HG03064 (cell line): ENCODE results near the gene DFFB.

Experiments
- ATAC-seq: cut with Tn5 transposase; IDR thresholded peaks from one replicate; pipeline ENCODE4 v1.9.1; 2021; ENCODE audit warnings: low read depth; ENCODE audit not compliant: unreplicated experiment

DFFB gene

DNA sequence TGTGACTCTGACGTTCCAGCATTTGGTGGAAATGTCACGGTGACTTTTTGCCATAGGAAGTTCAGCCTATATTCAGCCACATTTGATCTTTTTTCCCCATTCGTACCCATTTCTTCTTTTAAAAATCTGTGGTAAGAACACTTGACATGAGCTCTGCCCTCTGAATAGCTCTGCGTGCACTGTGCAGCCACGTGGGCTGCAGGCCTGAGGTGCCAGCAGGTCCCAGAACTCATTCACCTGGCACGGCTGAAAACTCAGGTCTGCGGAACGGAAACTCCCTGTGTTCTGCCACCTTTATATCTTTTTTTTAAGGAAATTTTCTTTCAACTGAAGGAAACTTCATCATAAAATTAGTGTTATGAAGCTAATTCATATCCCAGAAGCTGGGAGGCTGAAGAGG lies 28.9 kb upstream of the DFFB start:
- no peak for ATAC-seq

DNA sequence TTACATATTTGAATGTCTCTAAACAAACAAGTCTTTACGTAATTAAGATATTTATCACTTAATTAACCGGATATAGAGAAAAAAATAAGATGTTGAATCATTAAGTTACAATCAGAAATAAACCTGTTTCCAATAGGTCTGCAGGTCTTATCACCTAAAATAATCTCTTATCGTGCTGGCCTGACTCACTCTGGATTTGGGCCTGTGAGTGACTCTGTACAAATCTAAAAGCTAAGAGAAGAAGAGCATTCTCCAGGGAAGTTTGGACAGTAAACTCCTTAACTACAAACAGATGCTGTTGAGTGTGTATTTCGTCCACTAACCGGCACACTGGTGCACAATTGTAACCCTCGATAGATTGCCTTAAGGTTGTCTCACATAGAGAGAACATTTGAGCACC lies 25.6 kb upstream of the DFFB start:
- ATAC-seq, result no peak

DNA sequence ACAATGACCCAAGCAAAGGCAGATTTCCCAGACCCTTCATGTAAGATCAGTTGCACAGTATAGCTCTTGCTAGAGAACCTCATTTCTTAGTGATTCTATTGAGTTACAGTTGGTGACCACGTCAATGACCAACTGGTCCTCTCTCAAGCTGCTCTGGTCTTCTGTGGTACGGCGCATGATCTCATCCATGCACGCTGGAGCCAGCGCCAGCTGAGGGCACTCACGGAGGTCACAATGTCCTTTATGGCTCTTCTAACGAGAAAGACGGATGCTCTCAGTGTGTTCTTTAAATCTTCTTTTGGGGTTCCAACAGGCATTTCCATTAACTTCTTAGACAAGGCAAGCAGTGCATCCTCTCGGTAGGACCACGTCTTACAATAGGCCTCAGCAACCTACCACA lies 22.6 kb upstream of the DFFB start:
- no peak for ATAC-seq

DNA sequence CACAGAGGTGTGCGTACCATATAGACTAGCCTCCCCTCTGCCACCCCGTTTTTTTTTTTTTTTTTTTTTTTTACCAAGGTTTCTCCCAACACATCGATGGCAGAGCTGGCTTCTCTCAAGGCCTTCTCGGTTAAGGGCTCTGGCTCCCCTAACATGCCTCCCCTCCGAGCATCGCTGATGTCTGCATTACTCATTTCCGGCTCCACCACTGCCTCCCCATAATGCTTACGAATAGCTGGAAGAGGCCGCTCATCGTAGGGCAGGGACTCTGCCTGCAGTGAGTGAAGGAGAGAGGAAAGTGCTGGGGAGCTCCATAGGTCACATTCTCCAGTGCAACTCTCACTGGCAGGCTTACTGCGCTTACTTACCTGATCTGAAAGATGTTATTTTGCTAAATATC lies 20.9 kb upstream of the DFFB start:
- no peak for ATAC-seq

DNA sequence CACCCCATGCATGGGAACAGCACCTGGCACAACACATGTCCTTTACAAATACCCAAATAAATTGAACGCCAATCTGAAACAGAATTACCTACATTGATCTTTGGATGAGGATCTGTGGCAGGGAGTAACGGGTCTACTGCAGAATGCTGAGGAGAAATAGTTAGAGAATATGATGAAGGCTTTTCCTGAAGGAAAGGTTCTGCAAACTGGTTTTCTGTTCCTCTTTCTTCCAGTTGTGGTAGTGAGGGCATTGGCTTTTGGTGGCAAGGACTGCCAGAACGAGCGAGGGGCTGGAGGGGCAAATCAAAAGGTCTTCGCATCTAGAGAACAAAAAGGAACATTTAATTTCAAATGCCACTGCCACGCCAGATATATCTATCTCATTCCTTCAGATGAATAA lies 20.1 kb upstream of the DFFB start:
- ATAC-seq, result no peak

DNA sequence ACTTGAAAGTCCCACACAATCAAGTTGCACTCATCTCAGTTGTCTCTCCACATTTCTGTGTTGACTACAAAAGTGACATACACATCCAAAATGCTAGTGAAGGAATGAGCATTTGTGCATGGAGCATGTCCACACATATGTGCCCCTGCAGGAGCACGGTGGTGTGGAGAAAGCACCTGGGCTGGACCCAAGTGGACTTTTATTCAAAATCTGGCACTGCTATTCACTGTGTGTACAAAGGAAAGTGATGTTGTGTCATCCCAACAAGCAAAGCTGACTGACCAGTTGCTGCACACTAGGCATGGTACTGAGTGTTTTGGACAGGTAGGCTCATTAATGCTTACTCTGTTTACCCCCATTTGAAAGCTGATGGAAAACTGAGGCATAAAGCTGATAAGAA lies 19.6 kb upstream of the DFFB start:
- no peak for ATAC-seq

DNA sequence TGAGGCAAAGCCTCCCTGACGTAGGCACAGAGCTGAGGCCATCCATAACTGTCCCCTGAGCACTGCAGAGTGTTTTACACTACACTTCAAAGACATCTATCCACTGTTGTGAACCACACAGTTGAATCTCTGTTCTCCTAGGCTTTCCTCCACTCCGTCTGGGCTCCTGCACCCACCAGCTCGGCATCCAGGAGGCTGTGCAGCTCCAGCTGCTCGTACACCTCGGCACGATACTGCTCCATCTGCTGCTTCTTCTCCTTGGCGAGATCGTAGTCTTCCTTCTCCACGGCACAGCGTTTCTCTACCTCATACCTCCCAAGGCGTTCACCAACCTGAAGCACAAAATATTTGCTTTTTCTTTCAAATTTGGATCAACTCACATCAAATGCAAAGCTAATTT lies 18.5 kb upstream of the DFFB start:
- no peak for ATAC-seq

DNA sequence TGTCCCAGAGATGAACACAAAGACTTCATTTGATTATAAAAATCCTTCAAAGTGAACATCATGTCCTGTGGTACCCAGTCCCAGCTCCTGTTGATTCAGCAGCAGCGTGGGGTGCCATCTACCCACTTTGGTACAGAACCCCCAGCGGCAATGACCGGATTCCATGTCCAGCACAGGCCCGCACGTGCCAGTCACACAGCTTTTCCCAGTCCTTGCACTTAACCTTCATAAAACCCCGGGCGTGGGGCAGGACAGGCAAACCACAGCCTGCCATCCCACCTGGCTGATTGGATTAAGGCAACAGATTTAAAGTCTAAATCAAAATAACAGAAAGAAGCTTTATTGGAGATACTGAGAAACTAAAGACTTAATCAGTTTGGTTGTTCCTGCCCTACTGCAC lies 15.8 kb upstream of the DFFB start:
- ATAC-seq, result no peak

DNA sequence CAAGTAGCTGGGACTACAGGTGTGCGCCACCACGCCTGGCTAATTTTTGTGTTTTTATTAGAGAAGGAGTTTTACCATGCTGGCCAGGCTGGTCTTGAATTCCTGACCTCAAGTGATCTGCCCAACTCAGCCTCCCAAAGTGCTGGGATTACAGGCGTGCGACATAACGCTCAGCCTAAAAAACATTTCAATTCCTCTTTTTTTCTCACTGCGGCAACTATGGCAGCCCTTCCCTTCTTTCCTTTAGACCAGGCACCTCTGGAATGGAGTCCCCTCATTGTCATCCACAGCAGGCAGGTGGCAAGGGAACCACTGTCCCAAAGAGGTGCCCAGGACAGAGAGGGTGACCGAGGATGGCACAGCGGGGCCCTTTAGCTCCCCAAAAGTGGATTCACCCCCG lies 14.4 kb upstream of the DFFB start:
- ATAC-seq, result no peak

DNA sequence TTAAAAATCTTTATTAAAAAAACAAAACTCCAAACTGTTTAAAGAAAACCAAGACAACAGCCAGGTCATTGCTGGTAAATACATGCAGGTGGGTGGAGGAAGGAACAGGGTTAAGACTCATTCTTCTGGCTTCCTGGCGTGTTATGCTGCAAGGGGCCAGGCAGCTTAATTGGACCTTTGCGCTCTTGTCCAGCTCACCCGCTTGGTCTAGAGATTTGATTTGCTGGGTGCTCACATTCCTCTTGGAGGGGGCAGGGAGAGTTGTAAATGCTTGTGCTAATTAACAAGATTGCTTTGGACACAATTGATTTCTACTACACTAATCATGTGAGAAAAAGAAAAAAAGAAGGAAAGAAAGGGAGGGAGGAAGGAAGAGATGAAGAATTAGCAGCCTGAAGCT lies 10.7 kb upstream of the DFFB start:
- ATAC-seq, result no peak

DNA sequence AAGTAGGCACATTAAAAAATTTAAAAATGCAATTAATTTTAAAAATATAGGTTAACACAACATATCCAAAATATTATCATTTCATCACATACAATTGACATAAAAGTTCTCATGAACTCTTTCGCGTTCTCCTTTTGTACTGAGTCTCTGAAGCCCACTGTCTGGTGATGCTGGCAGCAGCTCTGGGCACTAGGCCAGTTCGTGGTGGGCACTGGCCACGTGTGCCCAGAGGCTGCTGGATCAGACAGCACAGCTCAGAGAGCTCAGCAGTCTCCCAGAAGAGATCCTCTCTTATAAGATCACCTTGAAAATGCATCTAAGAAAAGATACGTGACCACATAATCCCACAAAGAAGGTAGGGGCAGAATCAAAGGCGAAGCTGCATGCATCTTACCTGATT lies 10.2 kb upstream of the DFFB start:
- ATAC-seq, result no peak

DNA sequence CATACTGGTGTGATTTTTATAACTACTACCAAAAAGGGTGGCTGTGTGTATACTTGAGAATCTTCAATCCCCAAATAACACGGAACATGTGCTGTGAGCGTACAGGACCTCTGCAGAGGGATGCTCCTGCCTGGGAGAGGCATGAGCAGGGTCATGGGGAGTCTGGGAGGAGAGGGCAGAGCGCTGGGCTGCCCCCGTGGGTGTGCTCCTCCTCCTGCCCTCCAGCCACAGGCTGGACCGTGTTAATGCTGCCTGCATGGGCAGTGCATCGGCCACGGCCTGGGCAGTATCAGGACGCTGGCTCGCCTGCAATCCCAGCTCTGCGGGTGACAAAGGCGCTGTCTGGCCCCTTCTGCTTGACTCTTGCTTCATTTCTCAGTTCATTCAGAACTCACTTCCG lies 6.4 kb upstream of the DFFB start:
- no peak for ATAC-seq

DNA sequence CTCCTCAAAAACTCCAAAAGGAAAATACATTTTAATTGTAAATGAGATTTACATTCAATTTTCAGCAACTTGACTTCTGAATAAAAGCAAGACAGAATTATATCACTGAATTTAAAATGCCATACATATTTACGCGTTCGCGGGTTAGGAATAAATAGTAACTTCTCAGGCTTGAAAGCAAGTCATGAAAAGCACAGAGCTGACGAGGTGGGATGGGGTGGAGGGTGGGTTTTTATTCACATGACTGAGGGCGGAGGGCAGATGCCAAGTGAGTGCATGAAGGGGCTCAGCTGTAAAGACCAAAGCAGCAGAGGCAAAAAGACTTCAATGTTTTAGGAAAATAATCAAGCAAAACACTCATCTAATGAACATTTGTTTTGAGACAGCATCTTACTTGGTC lies 6.0 kb upstream of the DFFB start:
- no peak for ATAC-seq

DNA sequence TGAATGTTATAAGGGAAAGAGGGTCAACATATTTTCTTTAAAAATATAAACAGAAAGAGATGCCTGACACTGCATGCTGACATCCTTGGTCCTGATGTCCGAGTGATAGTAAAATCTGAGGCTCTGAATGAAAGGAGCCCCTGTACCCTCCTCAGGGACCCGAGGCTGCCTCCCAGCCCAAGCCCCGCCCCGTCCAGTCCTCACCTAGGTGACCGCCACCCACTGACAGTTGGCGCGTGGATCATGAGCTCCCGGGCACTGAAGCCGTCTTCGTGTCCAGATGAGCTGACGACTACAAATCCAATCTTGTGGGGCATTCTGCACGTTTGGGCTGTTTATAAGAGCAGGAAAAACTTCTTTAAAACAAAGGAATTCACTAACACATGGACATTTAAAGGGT lies 5.2 kb upstream of the DFFB start:
- ATAC-seq, result no peak

DNA sequence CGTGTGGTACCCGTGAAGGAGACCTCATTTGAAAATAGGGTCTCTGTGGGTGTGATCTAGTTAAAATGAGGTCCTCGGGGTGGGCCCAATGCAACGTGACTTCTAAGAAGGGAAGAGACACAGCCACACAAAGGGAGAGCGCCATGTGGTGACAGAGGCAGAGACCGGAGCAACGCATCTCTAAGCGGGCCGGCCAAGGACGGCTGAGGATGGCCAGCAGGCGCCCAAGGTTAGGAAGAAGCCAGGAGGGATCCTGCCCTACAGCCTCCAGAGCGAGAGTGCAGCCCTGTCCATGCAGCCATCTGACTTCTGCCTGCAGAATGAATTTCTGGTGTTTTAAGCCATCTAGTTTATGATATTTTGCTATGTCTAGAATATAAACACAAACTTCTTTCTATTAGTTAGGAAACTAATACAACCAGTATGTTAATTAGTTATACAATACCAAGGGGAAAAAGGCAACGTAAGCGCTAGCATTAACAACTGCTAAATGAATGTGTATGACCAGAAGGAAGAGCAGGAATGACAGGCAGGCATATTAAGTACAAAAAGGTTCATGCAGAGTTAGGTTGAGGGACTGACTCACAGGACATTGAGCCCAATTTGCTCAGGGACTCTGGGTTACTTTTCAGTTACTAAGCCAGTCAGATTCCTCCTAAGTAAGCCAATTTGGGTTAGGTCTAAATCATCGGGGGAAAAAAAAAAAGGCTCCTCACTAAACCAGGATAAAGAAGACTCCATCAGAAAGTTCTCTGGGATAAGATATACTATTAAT lies 4.4 kb upstream of the DFFB start:
- ATAC-seq, result no peak

DNA sequence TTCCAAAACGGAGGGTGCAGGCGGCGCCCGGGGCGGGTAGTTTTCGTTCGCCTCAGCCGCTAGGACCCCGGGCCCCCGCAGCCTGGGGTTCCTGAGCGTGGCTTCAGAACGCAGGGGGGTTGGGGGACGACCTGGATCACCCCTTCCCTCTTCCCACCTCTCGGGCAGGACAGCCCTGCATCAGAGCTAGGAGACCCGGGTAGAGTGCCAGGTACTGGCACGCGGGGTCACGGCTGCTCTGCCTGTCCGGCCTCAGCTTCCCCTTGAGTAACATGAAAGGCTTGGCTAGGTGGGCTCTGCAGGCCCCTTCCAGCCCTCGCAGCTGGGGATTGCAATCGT lies 484 bp downstream of the DFFB start:
- no peak for ATAC-seq

DNA sequence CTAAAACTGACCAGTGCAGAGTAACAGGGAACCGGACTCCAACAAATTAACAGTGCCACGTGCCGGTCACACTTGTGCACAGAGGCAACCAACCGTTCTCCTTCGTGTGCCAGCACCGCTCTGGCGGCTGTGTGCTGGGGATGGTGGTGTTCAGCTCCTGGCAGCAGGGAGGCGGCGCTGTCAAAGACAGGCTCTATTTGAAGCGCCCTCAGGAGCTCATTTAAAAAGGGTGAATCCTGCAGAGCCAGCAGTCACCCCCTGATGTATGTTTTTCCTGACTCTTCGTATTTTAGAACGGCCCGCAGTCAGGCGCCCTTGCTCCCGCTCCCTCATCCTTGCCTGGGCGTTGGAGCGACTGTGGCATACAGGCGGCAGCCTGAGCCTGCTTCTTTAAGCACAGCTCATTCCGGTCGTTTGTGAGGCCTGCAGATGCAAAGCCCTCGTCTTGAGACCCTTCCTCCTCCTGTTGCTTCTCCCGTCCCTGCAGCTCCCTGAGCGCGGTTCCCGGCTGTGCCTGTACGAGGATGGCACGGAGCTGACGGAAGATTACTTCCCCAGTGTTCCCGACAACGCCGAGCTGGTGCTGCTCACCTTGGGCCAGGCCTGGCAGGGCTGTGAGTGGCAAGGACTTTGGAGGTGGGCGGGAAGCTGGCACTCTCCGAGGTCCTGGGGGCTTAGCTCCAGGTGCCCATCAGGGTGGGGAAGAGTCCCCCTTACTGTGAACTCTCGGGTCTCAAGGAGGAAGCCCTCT lies 1.1 kb downstream of the DFFB start:
- no peak for ATAC-seq

DNA sequence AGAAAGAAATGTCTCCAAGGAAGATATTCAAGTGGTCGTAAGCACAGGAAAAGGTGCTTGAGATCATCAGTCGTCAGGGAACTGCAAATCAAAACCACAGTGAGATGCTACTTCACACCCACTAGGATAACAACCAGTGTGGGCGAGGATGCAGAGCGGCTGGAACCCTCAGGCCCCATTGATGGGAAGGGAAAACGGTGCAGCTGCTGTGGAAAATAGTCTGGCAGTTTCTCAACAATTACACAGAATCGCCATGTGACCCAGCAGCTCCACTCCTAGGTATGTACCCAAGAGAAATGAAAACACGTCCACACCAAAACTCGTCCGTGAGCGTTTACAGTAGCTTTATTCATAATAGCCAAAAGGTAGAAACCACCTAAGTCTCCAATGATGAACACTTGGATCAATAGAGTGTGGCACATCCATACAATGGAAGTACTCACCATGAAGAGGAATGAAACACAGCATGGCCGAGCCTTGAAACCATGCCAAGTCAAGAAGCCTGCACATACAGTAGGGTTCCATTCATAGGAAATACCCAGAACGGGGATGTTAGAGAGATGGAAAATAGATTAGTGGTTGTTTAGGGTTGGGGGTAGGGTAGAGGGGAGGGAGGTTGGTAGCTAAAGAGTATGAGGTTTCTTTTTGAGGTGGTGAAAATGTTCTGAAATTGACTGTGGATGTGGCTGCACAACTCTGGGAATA lies 6.1 kb downstream of the DFFB start:
- no peak for ATAC-seq

DNA sequence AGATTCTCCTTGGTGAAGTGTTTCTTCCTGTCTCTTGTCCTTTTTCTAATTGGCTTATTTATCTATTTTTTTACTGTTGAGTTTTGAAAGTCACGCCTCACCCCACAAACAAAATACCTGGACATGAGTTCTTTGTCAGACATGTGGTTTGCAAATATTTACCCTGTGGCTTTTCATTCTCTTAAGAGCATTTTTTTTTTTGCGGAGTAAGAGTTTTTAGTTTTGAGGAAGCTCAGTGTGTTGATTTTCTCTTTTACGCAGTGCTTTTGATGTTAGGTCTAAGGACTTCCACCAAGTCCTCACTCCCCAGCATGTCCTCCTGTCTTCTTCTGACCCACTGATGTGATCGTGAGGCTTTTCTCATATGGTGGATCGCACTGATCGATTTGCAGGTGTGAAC lies 7.6 kb downstream of the DFFB start:
- no peak for ATAC-seq

DNA sequence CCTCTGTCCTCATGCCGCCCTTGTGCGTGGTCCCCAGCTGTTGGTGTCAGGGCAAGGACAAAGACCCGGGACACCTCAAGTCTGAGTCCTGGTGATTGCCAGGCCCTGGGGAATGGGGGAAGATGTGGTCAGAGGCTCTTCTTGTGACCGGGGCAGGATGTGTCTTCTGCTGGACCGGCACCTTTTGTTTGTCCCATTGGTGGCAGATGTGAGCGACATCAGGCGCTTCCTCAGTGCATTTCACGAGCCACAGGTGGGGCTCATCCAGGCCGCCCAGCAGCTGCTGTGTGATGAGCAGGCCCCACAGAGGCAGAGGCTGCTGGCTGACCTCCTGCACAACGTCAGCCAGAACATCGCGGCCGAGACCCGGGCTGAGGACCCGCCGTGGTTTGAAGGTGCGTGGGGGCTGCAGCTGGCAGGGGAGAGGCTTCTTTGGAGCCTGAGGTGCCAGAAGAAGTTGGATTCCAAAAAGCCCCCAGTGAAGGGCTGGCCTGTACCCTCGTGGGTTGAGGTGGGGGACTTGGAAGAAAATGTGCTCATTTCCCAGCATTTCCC lies 8.4 kb downstream of the DFFB start:
- no peak for ATAC-seq

DNA sequence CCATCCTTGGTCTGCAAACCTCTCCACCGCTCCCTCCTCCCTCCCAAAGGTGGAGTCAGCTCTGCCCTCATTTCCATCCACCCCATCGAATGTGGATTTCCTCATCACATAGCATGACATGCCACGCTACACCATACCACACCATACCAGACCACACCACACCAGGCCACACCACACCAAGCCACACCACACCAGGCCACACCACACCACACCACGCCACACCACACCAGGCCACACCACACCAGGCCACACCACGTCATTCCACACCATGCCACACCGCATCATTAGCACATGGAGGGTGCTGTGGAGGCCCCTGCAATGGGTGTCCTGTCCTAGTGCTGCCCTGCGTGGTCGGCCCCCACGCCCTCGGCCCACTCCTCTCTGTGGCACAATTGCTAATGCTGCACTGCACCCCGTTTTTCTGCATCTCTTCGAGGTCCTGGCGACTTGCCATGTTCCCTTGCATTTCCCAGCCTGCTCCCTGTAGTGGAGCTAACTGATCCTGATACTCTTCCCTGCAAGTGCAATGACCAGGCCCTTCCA lies 11.3 kb downstream of the DFFB start:
- no peak for ATAC-seq
